GM21576 (cell line): Measurements from ENCODE around the gene SGCA.

Source experiments
- ATAC-seq: cut with Tn5 transposase; IDR thresholded peaks from one replicate; pipeline ENCODE4 v1.9.1; 2021; ENCODE audit warnings: mild to moderate bottlenecking, moderate library complexity; ENCODE audit not compliant: unreplicated experiment

Gene SGCA

DNA sequence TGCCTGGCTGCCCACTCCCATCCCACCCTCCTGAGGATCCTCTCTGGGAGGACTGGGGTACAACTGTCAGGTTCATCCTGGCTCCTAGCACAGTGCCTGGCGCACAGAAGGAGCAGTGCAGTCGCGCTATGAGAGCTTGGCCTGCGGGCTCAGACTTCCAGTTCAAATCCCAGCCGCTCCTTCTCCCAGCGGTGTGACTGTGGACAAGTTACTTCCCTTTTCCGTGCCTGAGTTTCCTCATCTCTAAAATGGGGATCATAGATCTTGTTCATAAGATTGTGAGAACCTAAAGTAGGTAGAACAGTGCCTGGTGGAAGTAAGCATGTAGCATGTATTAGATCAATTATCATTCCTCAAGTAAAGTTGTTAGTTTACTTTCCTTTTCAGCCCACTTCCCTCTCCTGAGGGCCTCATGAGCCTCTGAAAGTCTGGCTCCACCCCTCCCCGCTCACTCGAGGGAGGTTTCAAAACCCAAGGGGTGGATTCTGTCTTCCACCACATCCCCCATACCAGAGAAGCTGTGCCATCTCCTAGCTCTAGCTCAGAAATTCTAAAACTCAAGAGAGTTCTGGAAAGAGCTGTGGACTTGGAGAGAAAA is 55.6 kb downstream of the SGCA start:
- ATAC-seq: no peak

DNA sequence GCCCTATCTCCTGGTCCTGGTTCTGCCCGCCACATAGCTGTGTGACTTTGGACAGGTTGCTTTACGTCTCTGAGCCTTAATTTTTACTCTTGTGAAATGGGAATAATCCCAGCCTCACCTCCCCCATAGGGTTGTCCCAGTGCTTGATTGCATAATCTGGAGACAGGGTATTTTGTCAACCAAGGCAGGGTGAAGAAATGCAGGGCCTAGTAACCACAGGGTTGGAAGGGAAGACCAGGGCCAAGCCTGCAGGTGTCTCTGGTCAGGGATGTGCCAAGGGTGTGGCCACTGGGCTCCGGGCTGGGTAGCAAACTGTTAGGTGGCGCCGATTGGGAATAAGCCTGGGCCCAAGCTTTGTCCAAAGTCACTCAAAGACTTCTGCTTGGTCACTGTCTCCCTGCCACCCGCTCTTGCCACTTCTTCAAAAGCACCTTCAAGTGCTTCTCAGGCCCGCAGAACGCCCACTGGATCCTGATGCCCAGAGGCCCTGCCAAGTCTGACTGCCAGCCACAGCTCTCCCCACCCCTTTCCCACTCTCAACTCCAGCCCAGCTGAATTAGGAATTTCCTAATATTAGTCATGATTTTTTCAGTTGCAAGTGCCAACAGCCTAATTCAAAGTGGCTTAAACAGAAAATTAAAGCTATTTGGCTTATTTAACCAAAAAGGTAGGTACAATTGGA is 56.2 kb downstream of the SGCA start:
- ATAC-seq: no peak

DNA sequence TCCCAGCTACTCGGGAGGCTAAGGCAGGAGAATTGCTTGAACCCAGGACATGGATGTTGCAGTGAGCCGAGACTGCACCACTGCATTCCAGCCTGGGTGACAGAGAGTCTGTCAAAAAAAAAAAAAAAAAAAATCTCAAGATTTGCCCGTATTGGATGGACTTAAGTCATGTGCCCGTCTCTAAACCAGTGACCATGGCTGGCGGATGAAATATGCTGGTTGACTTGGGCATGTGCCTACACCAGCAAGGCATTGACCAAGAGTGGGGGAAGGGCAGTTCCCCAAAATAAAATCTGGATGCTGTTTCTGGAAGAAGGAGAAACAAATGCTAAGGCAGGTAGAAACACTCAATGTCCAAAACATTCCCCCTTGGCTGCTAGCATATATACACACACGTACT is 57.1 kb downstream of the SGCA start:
- ATAC-seq: no peak
